HCT116 (cell line): Measurements from ENCODE around the gene SEMA3E. TPM values are rescaled to one million over a fixed set of nuclear protein-coding genes. Genes with fewer than 3 reads are reported as not detected.
"Not testable (repeated sequence)": the region's sequence is repeated elsewhere in the genome, so short reads cannot be mapped to it uniquely, and the experiment has no call there.

Experiments
- ATAC-seq: fragments of 200-7000 bp; cut with Tn5 transposase; 2 replicates; pipeline ENCODE4 v1.9.1; 2020; ENCODE audit warnings: mild to moderate bottlenecking, moderate library complexity
- BruUV-seq: library from RNA; stranded (reverse); fragments of 400-500 nt; replicated peaks from 2 replicates; lab custom pipeline; 2021; lab: Mats Ljungman, UMichigan
- CTCF ChIA-PET: fragments of 300-600 bp; sonication (Branson Sonifier 250); formaldehyde crosslinking; loops from one replicate; lab custom pipeline; 2021; ENCODE audit warnings: antibody characterized with exemption; lab: Charles Lee
- POLR2A ChIA-PET: fragments of 300-600, 350-600 bp; sonication (Branson Sonifier 250); formaldehyde crosslinking; loops from one replicate; lab custom pipeline; 2021; ENCODE audit warnings: antibody characterized with exemption; lab: Charles Lee
- RAD21 ChIA-PET, 2 experiments: fragments of 300-600 bp; sonication (Branson Sonifier 250); formaldehyde crosslinking; loops; one replicate each; lab custom pipeline; 2023; ENCODE audit warnings: low total read pairs in 2 of 2; ENCODE audit not compliant: uncharacterized antibody in 2 of 2, unreplicated experiment in 2 of 2, low non-redundant PET in 1 of 2; lab: Charles Lee
- DNase-seq: peaks from one replicate; pipeline ENCODE4 v3.0.0-alpha.2; 2010; ENCODE audit warnings: low read depth, low spot score
- H2AFZ ChIP-seq: fragments of 200-600 bp; shearing (Covaris generic), sonication (generic); 2 replicates; pipeline ENCODE4 v1.6.1; 2017; ENCODE audit warnings: low read depth, mixed run types, mixed read lengths, antibody characterized with exemption, low read length; ENCODE audit not compliant: poor library complexity, severe bottlenecking
- H3K27ac ChIP-seq: 2 replicates; pipeline ENCODE4 v1.5.1; 2012; ENCODE audit warnings: low read depth, low read length
- H3K27me3 ChIP-seq: fragments of 200-600 bp; sonication (generic); 2 replicates; pipeline ENCODE4 v1.6.1; 2016; ENCODE audit warnings: mixed run types, low read length, mixed read lengths; ENCODE audit not compliant: insufficient read depth
- H3K36me3 ChIP-seq, 2 experiments: fragments of 200-500 bp in 1 of 2; fragments of 200-600 bp in 1 of 2; sonication (Bioruptor generic) in 1 of 2; sonication (generic) in 1 of 2; 2 replicates each; pipeline versions ENCODE4 v1.5.1 to v1.6.1; 2014 to 2016; ENCODE audit warnings: low read length in 2 of 2, inconsistent platforms in 1 of 2, mixed read lengths in 1 of 2, mixed run types in 1 of 2; ENCODE audit not compliant: insufficient read depth in 2 of 2, control insufficient read depth in 1 of 2
- H3K4me1 ChIP-seq, 2 experiments: fragments of 200-600 bp in 1 of 2; sonication (generic) in 1 of 2; 2 replicates each; pipeline versions ENCODE4 v1.5.1 to v1.6.1; 2012 to 2017; ENCODE audit warnings: low read length in 2 of 2, inconsistent platforms in 1 of 2, mild to moderate bottlenecking in 1 of 2, mixed read lengths in 1 of 2, mixed run types in 1 of 2, moderate library complexity in 1 of 2; ENCODE audit not compliant: insufficient read depth in 2 of 2, control insufficient read depth in 1 of 2
- H3K4me2 ChIP-seq: fragments of 200-600 bp; sonication (generic); 2 replicates; pipeline ENCODE4 v1.6.1; 2017; ENCODE audit warnings: mixed run types, low read length, mixed read lengths
- H3K4me3 ChIP-seq, 2 experiments: fragments of 200-600 bp in 1 of 2; sonication (generic) in 1 of 2; replicated peaks in 1 of 2; 2 replicates each; pipeline ENCODE4 v1.5.1; 2011 to 2016; ENCODE audit warnings: low read length in 2 of 2, control low read depth in 1 of 2, low read depth in 1 of 2, mild to moderate bottlenecking in 1 of 2, mixed read lengths in 1 of 2, mixed run types in 1 of 2
- H3K79me2 ChIP-seq: fragments of 200-600 bp; sonication (generic); 2 replicates; pipeline ENCODE4 v1.6.1; 2017; ENCODE audit warnings: mild to moderate bottlenecking, mixed run types, low read length, moderate library complexity, mixed read lengths; ENCODE audit not compliant: insufficient read depth
- H3K9ac ChIP-seq: fragments of 200-600 bp; sonication (generic); 2 replicates; pipeline ENCODE4 v1.6.1; 2016; ENCODE audit warnings: low read length, mixed read lengths
- H3K9me2 ChIP-seq: fragments of 200-600 bp; sonication (generic), shearing (Covaris generic); 2 replicates; pipeline ENCODE4 v1.6.1; 2017; ENCODE audit warnings: mixed run types, mild to moderate bottlenecking, moderate library complexity; ENCODE audit not compliant: insufficient read depth
- H3K9me3 ChIP-seq, 2 experiments: fragments of 200-500 bp in 1 of 2; fragments of 200-600 bp in 1 of 2; sonication (Bioruptor generic) in 1 of 2; sonication (generic) in 1 of 2; 2 replicates each; pipeline ENCODE4 v1.6.1; 2014 to 2017; ENCODE audit warnings: low read length in 2 of 2, mixed read lengths in 2 of 2, inconsistent platforms in 1 of 2, low read depth in 1 of 2, mild to moderate bottlenecking in 1 of 2, mixed run types in 1 of 2, moderate library complexity in 1 of 2; ENCODE audit not compliant: control insufficient read depth in 1 of 2, insufficient read depth in 1 of 2
- H4K20me1 ChIP-seq: fragments of 200-600 bp; sonication (generic), shearing (Covaris generic); 2 replicates; pipeline ENCODE4 v1.6.1; 2017; ENCODE audit warnings: mixed run types, mild to moderate bottlenecking, moderate library complexity; ENCODE audit not compliant: insufficient read depth
- intact Hi-C: fragments of 100-400 bp; cut with micrococcal nuclease; formaldehyde crosslinking; loops from 2 replicates; pipeline ENCODE4 v1.10.0; 2022
- total RNA-seq: library from RNA; stranded (reverse); gene quantifications from one replicate; pipeline ENCODE4 v1.2.1, GENCODE V29; 2021; ENCODE audit not compliant: unreplicated experiment

The SEMA3E gene
- total RNA-seq, 1 experiment from 2014 or later: 1.6 TPM

DNA sequence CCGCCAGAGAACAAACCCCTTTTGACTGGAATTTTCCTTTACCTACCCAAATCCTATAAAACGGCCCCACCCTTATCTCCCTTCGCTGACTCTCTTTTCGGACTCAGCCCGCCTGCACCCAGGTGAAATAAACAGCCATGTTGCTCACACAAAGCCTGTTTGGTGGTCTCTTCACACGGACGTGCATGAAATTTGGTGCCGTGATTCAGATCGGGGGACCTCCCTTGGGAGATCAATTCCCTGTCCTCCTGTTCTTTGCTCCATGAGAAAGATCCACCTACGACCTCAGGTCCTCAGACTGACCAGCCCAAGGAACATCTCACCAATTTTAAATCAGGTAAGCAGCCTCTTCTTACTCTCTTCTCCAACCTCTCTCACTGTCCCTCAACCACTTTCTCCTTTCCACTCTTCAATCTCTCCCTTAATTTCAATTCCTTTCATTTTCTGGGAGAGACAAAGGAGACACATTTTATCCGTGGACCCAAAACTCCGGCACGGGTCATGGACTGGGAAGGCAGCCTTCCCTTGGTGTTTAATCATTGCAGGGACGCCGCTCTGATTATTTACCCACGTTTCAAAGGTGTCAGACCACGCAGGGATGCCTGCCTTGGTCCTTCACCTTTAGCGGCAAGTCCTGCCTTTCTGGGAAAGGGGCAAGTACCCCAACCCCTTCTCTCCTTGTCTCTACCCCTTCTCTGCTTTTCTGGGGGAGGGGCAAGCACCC, 188.8 kb downstream of the SEMA3E start:
- H3K36me3 ChIP-seq, H3K4me1 ChIP-seq, DNase-seq, H3K9me2 ChIP-seq, H3K79me2 ChIP-seq, H3K4me2 ChIP-seq, BruUV-seq, H4K20me1 ChIP-seq, H3K9ac ChIP-seq, intact Hi-C loops, H3K27ac ChIP-seq, CTCF ChIA-PET, H3K4me3 ChIP-seq, RAD21 ChIA-PET, POLR2A ChIA-PET, ATAC-seq, H3K9me3 ChIP-seq, H3K27me3 ChIP-seq, H2AFZ ChIP-seq: not testable (repeated sequence)

DNA sequence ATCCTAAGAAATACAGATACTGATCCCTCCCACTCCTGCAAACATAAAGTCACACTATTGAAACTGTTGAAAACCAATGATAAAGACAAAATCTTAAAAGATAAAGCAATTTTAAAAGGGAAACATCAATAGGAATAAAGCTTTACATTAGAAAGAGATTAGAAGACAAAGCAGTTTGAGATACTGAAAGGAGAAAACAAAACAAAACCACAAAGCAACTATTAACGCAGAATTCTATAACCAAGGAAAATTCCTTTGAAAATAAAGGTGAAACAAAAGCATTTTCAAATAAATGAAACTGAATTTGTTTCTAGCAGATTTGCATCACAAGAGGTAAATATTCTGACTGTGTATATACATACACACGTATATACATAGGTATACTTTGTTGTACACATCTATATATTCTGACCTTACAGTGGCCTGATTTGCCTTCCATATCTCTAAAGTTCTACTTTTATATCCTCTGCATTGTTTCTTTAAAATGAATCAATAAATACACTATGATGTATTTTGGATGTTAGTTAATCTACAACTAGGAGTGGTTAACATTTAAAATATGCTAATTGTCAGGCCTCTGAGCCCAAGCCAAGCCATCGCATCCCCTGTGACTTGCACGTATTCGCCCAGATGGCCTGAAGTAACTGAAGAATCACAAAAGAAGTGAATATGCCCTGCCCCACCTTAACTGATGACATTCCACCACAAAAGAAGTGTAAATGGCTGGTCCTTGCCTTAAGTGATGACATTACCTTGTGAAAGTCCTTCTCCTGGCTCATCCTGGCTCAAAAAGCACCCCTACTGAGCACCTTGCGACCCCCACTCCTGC, 189.6 kb downstream of the SEMA3E start:
- H2AFZ ChIP-seq, POLR2A ChIA-PET, H3K9me2 ChIP-seq, H3K79me2 ChIP-seq, H3K9me3 ChIP-seq, H3K4me1 ChIP-seq, CTCF ChIA-PET, DNase-seq, BruUV-seq, H4K20me1 ChIP-seq, intact Hi-C loops, H3K4me2 ChIP-seq, H3K36me3 ChIP-seq, H3K27ac ChIP-seq, H3K27me3 ChIP-seq, H3K4me3 ChIP-seq, ATAC-seq, RAD21 ChIA-PET, H3K9ac ChIP-seq: not testable (repeated sequence)
